WERI-Rb-1 (cell line): Measurements from ENCODE around the gene USHBP1.
"Not testable (repeated sequence)": the region's sequence is repeated elsewhere in the genome, so short reads cannot be mapped to it uniquely, and the experiment has no call there.

Source experiments
- DNase-seq: peaks from one replicate; pipeline ENCODE4 v3.0.0-alpha.2; 2020
- H3K27ac ChIP-seq: fragments of 250-450 bp; sonication (Bioruptor Pico); 2 replicates; pipeline ENCODE4 v1.5.1; 2020; ENCODE audit warnings: mild to moderate bottlenecking, moderate library complexity
- H3K27me3 ChIP-seq: fragments of 250-450 bp; sonication (Bioruptor Pico); 2 replicates; pipeline ENCODE4 v1.5.1; 2021; ENCODE audit warnings: mild to moderate bottlenecking, low read depth, moderate library complexity; ENCODE audit not compliant: insufficient read depth, severe bottlenecking
- H3K36me3 ChIP-seq: fragments of 250-450 bp; sonication (Bioruptor Pico); 2 replicates; pipeline ENCODE4 v1.5.1; 2020; ENCODE audit warnings: mild to moderate bottlenecking, moderate library complexity
- H3K4me3 ChIP-seq: 2 replicates; pipeline ENCODE4 v1.5.1; 2011; ENCODE audit warnings: low read depth, mild to moderate bottlenecking, control low read depth, low read length
- H3K9me3 ChIP-seq: fragments of 250-450 bp; sonication (Bioruptor Pico); 2 replicates; pipeline ENCODE4 v1.5.1; 2021; ENCODE audit warnings: mild to moderate bottlenecking, moderate library complexity; ENCODE audit not compliant: severe bottlenecking
- CTCF ChIP-seq: IDR thresholded peaks from 2 replicates; pipeline ENCODE4 v1.5.1; 2011; ENCODE audit warnings: low read depth, mild to moderate bottlenecking, control low read depth, inconsistent platforms, low read length

Gene USHBP1

GRCh38 chr19:17296976-17297375 lies 32.4 kb upstream of the USHBP1 start:
- no peak for DNase-seq
- peaks cover 44% of the 10 kb centered on the region for H3K36me3 ChIP-seq
- H3K27me3 ChIP-seq: no peaks in the 10 kb centered on the region
- H3K27ac ChIP-seq: no peak overlapping the region
- no peak overlapping the region for H3K4me3 ChIP-seq
- H3K9me3 ChIP-seq: peaks cover 6% of the 10 kb centered on the region
- no peak for TF ChIP-seq CTCF

GRCh38 chr19:17296273-17296672 lies 31.7 kb upstream of the USHBP1 start:
- Histone ChIP-seq H3K4me3 (no peak overlapping the region), H3K27me3 (no peaks in the 10 kb centered on the region), H3K9me3 (peaks cover 6% of the 10 kb centered on the region), H3K27ac (no peak overlapping the region), H3K36me3 (peaks cover 50% of the 10 kb centered on the region)
- no peak for TF ChIP-seq CTCF
- DNase-seq: no peak

GRCh38 chr19:17295551-17295950 lies 31.0 kb upstream of the USHBP1 start:
- H3K9me3 ChIP-seq, H3K27ac ChIP-seq, H3K27me3 ChIP-seq, H3K4me3 ChIP-seq, DNase-seq: not testable (repeated sequence)
- peaks cover 45% of the 10 kb centered on the region for H3K36me3 ChIP-seq

GRCh38 chr19:17294051-17294891 lies 29.7 kb upstream of the USHBP1 start:
- H3K27ac ChIP-seq: no peak overlapping the region
- no peak overlapping the region for H3K4me3 ChIP-seq
- peaks cover 6% of the 10 kb centered on the region for H3K9me3 ChIP-seq
- peaks cover 39% of the 10 kb centered on the region for H3K36me3 ChIP-seq
- TF ChIP-seq CTCF: no peak
- peak; percentile 49 for DNase-seq
- no peaks in the 10 kb centered on the region for H3K27me3 ChIP-seq

- peaks cover 34% of the 10 kb centered on the region for H3K36me3 ChIP-seq
- H3K27me3 ChIP-seq: no peaks in the 10 kb centered on the region
- no peak overlapping the region for H3K27ac ChIP-seq
- H3K9me3 ChIP-seq: peaks cover 6% of the 10 kb centered on the region
- H3K4me3 ChIP-seq: no peak overlapping the region
- no peak for TF ChIP-seq CTCF
- no peak for DNase-seq
These were observed 29.1 kb upstream of the USHBP1 start for GRCh38 chr19:17293605-17294004.

- peak; percentile 57 for TF ChIP-seq CTCF
- no peak overlapping the region for H3K4me3 ChIP-seq
- DNase-seq: peak; percentile 48
- H3K27me3 ChIP-seq: no peaks in the 10 kb centered on the region
- no peak overlapping the region for H3K27ac ChIP-seq
- H3K9me3 ChIP-seq: no peaks in the 10 kb centered on the region
- peaks cover 28% of the 10 kb centered on the region for H3K36me3 ChIP-seq
These were observed 27.9 kb upstream of the USHBP1 start for GRCh38 chr19:17292301-17293074.
